Ishikawa (cell line): ENCODE results near the gene NR3C2.

ENCODE experiments used
- CREB1 ChIP-seq: IDR thresholded peaks from 2 replicates; pipeline ENCODE4 v1.6.1; 2012; ENCODE audit warnings: low read depth
- EGR1 ChIP-seq: IDR thresholded peaks from 2 replicates; pipeline ENCODE4 v1.6.1; 2012
- EP300 ChIP-seq: IDR thresholded peaks from 2 replicates; pipeline ENCODE4 v1.6.1; 2012; ENCODE audit warnings: borderline replicate concordance
- MAX ChIP-seq: IDR thresholded peaks from 2 replicates; pipeline ENCODE4 v1.6.1; 2012
- NFIC ChIP-seq: IDR thresholded peaks from 2 replicates; pipeline ENCODE4 v1.6.1; 2012
- RAD21 ChIP-seq: IDR thresholded peaks from 2 replicates; pipeline ENCODE4 v1.6.1; 2012; ENCODE audit warnings: low read depth
- TAF1 ChIP-seq: IDR thresholded peaks from 2 replicates; pipeline ENCODE4 v1.6.1; 2012; ENCODE audit warnings: low read depth, mild to moderate bottlenecking
- TEAD4 ChIP-seq: IDR thresholded peaks from 2 replicates; pipeline ENCODE4 v1.6.1; 2012
- YY1 ChIP-seq: IDR thresholded peaks from 2 replicates; pipeline ENCODE4 v1.6.1; 2012; ENCODE audit warnings: low read depth
- ZBTB7A ChIP-seq: IDR thresholded peaks from 2 replicates; pipeline ENCODE4 v1.6.1; 2012; ENCODE audit warnings: low read depth

- TF ChIP-seq MAX, result no peak
- no peak for TF ChIP-seq EGR1
- TF ChIP-seq TEAD4, result no peak
- TF ChIP-seq CREB1, result no peak
- no peak for TF ChIP-seq TAF1
- TF ChIP-seq ZBTB7A, result no peak
- no peak for TF ChIP-seq EP300
- TF ChIP-seq RAD21, result no peak
- TF ChIP-seq YY1, result no peak
- TF ChIP-seq NFIC, result no peak
These were observed 384.0 kb downstream of the NR3C2 start for GRCh38 chr4:148057984-148058859.
